Gastroesophageal sphincter (tissue), 4 donors: ENCODE results near the gene TMEM131. TPM values are rescaled to one million over a fixed set of nuclear protein-coding genes. Genes with fewer than 3 reads are reported as not detected.

Experiments used
- ATAC-seq: fragments of 150-250 bp; one replicate; pipeline ENCODE4 v1.9.1; 2016; ENCODE audit warnings: mild to moderate bottlenecking, moderate library complexity
- H3K27ac ChIP-seq, 4 donors: fragments of 200-600 bp; sonication (generic) in 3 of 4; 1 replicate in 3 of 4; 2 replicates in 1 of 4; pipeline ENCODE4 v1.5.1; 2016 to 2019
- H3K27me3 ChIP-seq: fragments of 200-600 bp; sonication (generic); one replicate; pipeline ENCODE4 v1.5.1; 2019
- H3K36me3 ChIP-seq, 2 donors: fragments of 200-600 bp; sonication (generic); one replicate each; pipeline ENCODE4 v1.5.1; 2019; ENCODE audit warnings: control low read depth in 1 of 2
- H3K4me1 ChIP-seq, 3 donors: fragments of 200-600 bp; sonication (generic); 1 replicate in 2 of 3; 2 replicates in 1 of 3; pipeline ENCODE4 v1.5.1; 2016 to 2019; ENCODE audit warnings: control low read depth in 2 of 3
- H3K4me3 ChIP-seq, 2 donors: fragments of 200-600 bp; sonication (generic); one replicate each; pipeline ENCODE4 v1.5.1; 2019; ENCODE audit warnings: mild to moderate bottlenecking in 1 of 2, moderate library complexity in 1 of 2
- H3K9me3 ChIP-seq, 3 donors: fragments of 200-600 bp; sonication (generic); one replicate each; pipeline ENCODE4 v1.5.1; 2017 to 2019; ENCODE audit warnings: control low read depth in 2 of 3
- CTCF ChIP-seq, 4 experiments: fragments of 200-600 bp in 2 of 4; fragments of 450-650 bp in 2 of 4; sonication (generic) in 1 of 4; IDR thresholded peaks; one replicate each; pipeline ENCODE4 v1.5.1; 2017 to 2019; ENCODE audit warnings: antibody characterized with exemption in 4 of 4, mild to moderate bottlenecking in 2 of 4, moderate library complexity in 2 of 4
- EP300 ChIP-seq: sonication (generic); formaldehyde crosslinking; IDR thresholded peaks from one replicate; pipeline ENCODE4 v1.6.1; 2017; ENCODE audit warnings: antibody characterized with exemption, mild to moderate bottlenecking
- POLR2A ChIP-seq, 2 donors: fragments of 450-650 bp; IDR thresholded peaks; one replicate each; pipeline ENCODE4 v1.6.1; 2017; ENCODE audit warnings: antibody characterized with exemption in 2 of 2, mild to moderate bottlenecking in 2 of 2, moderate library complexity in 1 of 2
- POLR2AphosphoS5 ChIP-seq: sonication (generic); formaldehyde crosslinking; IDR thresholded peaks from one replicate; pipeline ENCODE4 v1.6.1; 2017; ENCODE audit warnings: antibody characterized with exemption
- WGBS, 2 donors: methylation state at CpG; one replicate each; pipeline ENCODE4 v1.1.5; 2018; ENCODE audit warnings: low coverage in 1 of 2; 5-methylcytosine and 5-hydroxymethylcytosine counted together
- total RNA-seq, 4 donors: library from RNA; depleted of rRNA; stranded (reverse); fragments of >200 nt; gene quantifications; one replicate each; pipeline ENCODE4 v1.1.0, GENCODE V29; 2016

Gene TMEM131
- total RNA-seq, 4 donors from 2014 or later: 32.0 to 46.4 (median 33.9) TPM

- Histone ChIP-seq H3K9me3 (no peaks in the 10 kb centered on the region), H3K36me3 (peaks cover 7 to 71% of the 10 kb centered on the region in 2 donors), H3K4me1 (peaks cover 0 to 12% (median 0%) of the 10 kb centered on the region in 3 donors), H3K27ac (no peak overlapping the region), H3K4me3 (no peak overlapping the region), H3K27me3 (no peaks in the 10 kb centered on the region)
- TF ChIP-seq POLR2A (IDR thresholded peaks at IDR 0.05): no peak
- no peak for TF ChIP-seq POLR2AphosphoS5
- no peak for TF ChIP-seq EP300
- TF ChIP-seq CTCF (IDR thresholded peaks at IDR 0.05): peak; percentile 88 to 94 (median 91)
- WGBS, 2 donors: 5 to 25% methylated on average over 10 to 12 of the region's 12 CpGs
- ATAC-seq: peak; percentile 80
These were observed 188.8 kb downstream of the TMEM131 start for GRCh38 chr2:97806738-97807618.

GRCh38 chr2:97805776-97806175 lies 190.0 kb downstream of the TMEM131 start:
- no peak overlapping the region for H3K4me3 ChIP-seq
- H3K27me3 ChIP-seq: no peaks in the 10 kb centered on the region
- no peak for TF ChIP-seq POLR2A (IDR thresholded peaks at IDR 0.05)
- TF ChIP-seq CTCF (IDR thresholded peaks at IDR 0.05): no peak
- TF ChIP-seq EP300: no peak
- no peak for TF ChIP-seq POLR2AphosphoS5
- H3K4me1 ChIP-seq: peaks cover 0 to 12% (median 0%) of the 10 kb centered on the region in 3 donors
- no peaks in the 10 kb centered on the region for H3K9me3 ChIP-seq
- ATAC-seq: no peak
- WGBS, 2 donors: 71 to 94% methylated on average over 1 of the region's 1 CpG
- peaks cover 7 to 71% of the 10 kb centered on the region in 2 donors for H3K36me3 ChIP-seq
- no peak overlapping the region for H3K27ac ChIP-seq

DNA sequence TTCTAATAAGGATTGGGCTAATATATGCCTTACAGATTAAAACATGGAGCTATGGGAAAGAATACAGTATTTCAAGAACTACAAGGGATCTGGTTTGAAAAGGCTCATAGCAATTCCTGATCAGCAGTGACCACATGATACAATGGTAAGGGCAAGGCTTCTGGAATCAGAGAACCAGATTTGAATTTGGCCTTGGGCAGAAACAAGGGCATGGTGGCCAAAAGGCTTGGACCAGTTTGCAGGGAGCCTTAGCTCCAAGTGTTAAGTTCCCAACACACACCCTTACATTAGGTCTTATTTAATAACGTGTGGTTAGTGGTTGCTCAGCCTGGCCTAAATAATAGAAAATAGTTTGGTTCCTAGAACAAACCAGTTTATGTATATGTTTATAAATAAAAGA lies 194.7 kb downstream of the TMEM131 start:
- no peak for ATAC-seq
- WGBS, 2 donors: 70 to 86% methylated on average over 1 of the region's 1 CpG
- Histone ChIP-seq H3K27me3 (no peaks in the 10 kb centered on the region), H3K9me3 (no peaks in the 10 kb centered on the region), H3K27ac (no peak overlapping the region), H3K4me1 (no peaks in the 10 kb centered on the region), H3K4me3 (no peak overlapping the region), H3K36me3 (peaks cover 7 to 92% of the 10 kb centered on the region in 2 donors)
- TF ChIP-seq POLR2A (IDR thresholded peaks at IDR 0.05) (no peak), POLR2AphosphoS5 (no peak), EP300 (no peak), CTCF (IDR thresholded peaks at IDR 0.05) (no peak)

- TF ChIP-seq CTCF (IDR thresholded peaks at IDR 0.05): no peak
- TF ChIP-seq POLR2AphosphoS5: no peak
- H3K36me3 ChIP-seq: peaks cover 5 to 96% of the 10 kb centered on the region in 2 donors
These were observed 197.3 kb downstream of the TMEM131 start for GRCh38 chr2:97798416-97798815.

DNA sequence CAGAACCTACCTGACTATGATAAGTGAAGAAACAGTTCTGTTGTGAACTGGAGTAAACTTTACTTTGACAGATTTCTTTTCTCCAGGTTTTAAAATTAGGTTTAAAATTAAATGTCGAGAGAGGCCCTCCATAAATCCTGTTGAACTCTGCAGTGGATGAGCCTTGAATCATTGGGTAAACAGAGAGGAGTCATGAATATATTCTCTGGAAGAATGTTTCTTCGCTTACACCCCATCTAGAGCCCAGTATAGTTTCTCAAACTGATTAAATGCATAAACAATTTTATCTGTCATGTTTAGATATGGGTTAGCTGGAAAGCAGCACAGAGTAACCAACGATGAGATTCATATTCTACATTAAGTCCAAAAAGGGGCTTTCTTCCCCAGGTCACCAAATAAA lies 198.4 kb downstream of the TMEM131 start:
- H3K27me3 ChIP-seq: no peaks in the 10 kb centered on the region
- TF ChIP-seq POLR2AphosphoS5 (no peak), CTCF (IDR thresholded peaks at IDR 0.05) (no peak), POLR2A (IDR thresholded peaks at IDR 0.05) (no peak), EP300 (no peak)
- 53 to 58% methylated on average over 3 of the region's 3 CpGs for WGBS, 2 donors
- ATAC-seq: no peak
- no peaks in the 10 kb centered on the region for H3K9me3 ChIP-seq
- no peak overlapping the region for H3K4me3 ChIP-seq
- no peaks in the 10 kb centered on the region for H3K4me1 ChIP-seq
- peaks cover 0 to 96% of the 10 kb centered on the region in 2 donors for H3K36me3 ChIP-seq
- no peak overlapping the region for H3K27ac ChIP-seq

More at GRCh38 chr2:97798416-97798815, 197.3 kb downstream of the TMEM131 start:
- Histone ChIP-seq H3K27ac (no peak overlapping the region), H3K4me3 (no peak overlapping the region), H3K4me1 (no peaks in the 10 kb centered on the region), H3K27me3 (no peaks in the 10 kb centered on the region), H3K9me3 (no peaks in the 10 kb centered on the region)
- no peak for ATAC-seq
- WGBS, 2 donors: 76 to 90% methylated on average over 5 to 6 of the region's 6 CpGs
